Raji (cell line): ENCODE data around the gene EEF1B2.

Experiments
- POLR2A ChIP-seq: IDR thresholded peaks from 2 replicates; pipeline ENCODE4 v1.6.1; 2011; ENCODE audit warnings: low read depth, low read length, control low read depth; ENCODE audit not compliant: insufficient read depth

EEF1B2 gene

GRCh38 chr2:206160125-206160806 is 571 bp downstream of the EEF1B2 start:
- TF ChIP-seq POLR2A, result no peak

- TF ChIP-seq POLR2A, result no peak
These were observed 1.1 kb downstream of the EEF1B2 start for GRCh38 chr2:206160807-206161179.

- TF ChIP-seq POLR2A, result no peak
These were observed 3.7 kb downstream of the EEF1B2 start for GRCh38 chr2:206163251-206163880.

GRCh38 chr2:206164261-206164862 is 4.7 kb downstream of the EEF1B2 start:
- no peak for TF ChIP-seq POLR2A

GRCh38 chr2:206173147-206173546 is 13.5 kb downstream of the EEF1B2 start:
- no peak for TF ChIP-seq POLR2A

- no peak for TF ChIP-seq POLR2A
These were observed 16.4 kb downstream of the EEF1B2 start for GRCh38 chr2:206176121-206176520.

GRCh38 chr2:206176901-206177300 is 17.2 kb downstream of the EEF1B2 start:
- no peak for TF ChIP-seq POLR2A

GRCh38 chr2:206189691-206190090 is 30.0 kb downstream of the EEF1B2 start:
- no peak for TF ChIP-seq POLR2A

GRCh38 chr2:206190111-206190510 is 30.4 kb downstream of the EEF1B2 start:
- no peak for TF ChIP-seq POLR2A

- no peak for TF ChIP-seq POLR2A
These were observed 31.0 kb downstream of the EEF1B2 start for GRCh38 chr2:206190689-206191088.

GRCh38 chr2:206192157-206192556 is 32.5 kb downstream of the EEF1B2 start:
- TF ChIP-seq POLR2A, result no peak

- no peak for TF ChIP-seq POLR2A
These were observed 34.1 kb downstream of the EEF1B2 start for GRCh38 chr2:206193671-206194357.

- TF ChIP-seq POLR2A, result no peak
These were observed 39.0 kb downstream of the EEF1B2 start for GRCh38 chr2:206198677-206199076.

GRCh38 chr2:206201075-206201848 is 41.6 kb downstream of the EEF1B2 start:
- TF ChIP-seq POLR2A, result no peak

GRCh38 chr2:206202446-206202845 is 42.8 kb downstream of the EEF1B2 start:
- no peak for TF ChIP-seq POLR2A
